Caco-2 (cell line): ENCODE data around the gene FOXP4. TPM values are rescaled to one million over a fixed set of nuclear protein-coding genes. Genes with fewer than 3 reads are reported as not detected.

Source experiments
- BruUV-seq: library from RNA; stranded (reverse); fragments of 400-500 nt; replicated peaks from 2 replicates; lab custom pipeline; 2021; lab: Mats Ljungman, UMichigan
- CTCF ChIA-PET: fragments of 300-600 bp; sonication (Branson Sonifier 250); formaldehyde crosslinking; loops from one replicate; lab custom pipeline; 2022; ENCODE audit warnings: antibody characterized with exemption; lab: Charles Lee
- POLR2A ChIA-PET: fragments of 300-600 bp; sonication (Branson Sonifier 250); formaldehyde crosslinking; loops from one replicate; lab custom pipeline; 2022; ENCODE audit warnings: antibody characterized with exemption; lab: Charles Lee
- DNase-seq, 2 experiments: peaks; one replicate each; pipeline versions ENCODE4 v3.0.0 to v3.0.0-alpha.2; 2020 to 2022
- H3K27me3 ChIP-seq: replicated peaks from 2 replicates; pipeline ENCODE4 v1.6.0; 2011; ENCODE audit warnings: low read length; ENCODE audit not compliant: control insufficient read depth, insufficient read depth
- H3K36me3 ChIP-seq: 2 replicates; pipeline ENCODE4 v1.5.1; 2011; ENCODE audit warnings: low read length; ENCODE audit not compliant: control insufficient read depth, insufficient read depth
- H3K4me1 ChIP-seq: fragments of 250-450 bp; sonication (Bioruptor Pico); 2 replicates; pipeline ENCODE4 v1.5.1; 2020; ENCODE audit warnings: mild to moderate bottlenecking
- H3K4me3 ChIP-seq: 2 replicates; pipeline ENCODE4 v1.5.1; 2011; ENCODE audit warnings: low read depth, mild to moderate bottlenecking, control low read depth, low read length
- H3K9me3 ChIP-seq: fragments of 250-450 bp; sonication (Bioruptor Pico); 2 replicates; pipeline ENCODE4 v1.5.1; 2020; ENCODE audit warnings: mild to moderate bottlenecking, moderate library complexity
- H3K27ac Mint-ChIP-seq: one replicate; pipeline ENCODE4 v1.8.0; 2022; ENCODE audit warnings: mixed read lengths; ENCODE audit not compliant: unreplicated experiment
- H3K27me3 Mint-ChIP-seq: one replicate; pipeline ENCODE4 v1.8.0; 2022; ENCODE audit warnings: mixed read lengths; ENCODE audit not compliant: insufficient read depth, unreplicated experiment
- H3K36me3 Mint-ChIP-seq: one replicate; pipeline ENCODE4 v1.8.0; 2022; ENCODE audit warnings: mild to moderate bottlenecking, mixed read lengths; ENCODE audit not compliant: insufficient read depth, unreplicated experiment
- H3K4me1 Mint-ChIP-seq: one replicate; pipeline ENCODE4 v1.8.0; 2022; ENCODE audit warnings: low read depth, mixed read lengths; ENCODE audit not compliant: unreplicated experiment
- H3K4me3 Mint-ChIP-seq: one replicate; pipeline ENCODE4 v1.8.0; 2022; ENCODE audit warnings: mild to moderate bottlenecking, moderate library complexity, mixed read lengths; ENCODE audit not compliant: unreplicated experiment
- H3K9me3 Mint-ChIP-seq: one replicate; pipeline ENCODE4 v1.8.0; 2022; ENCODE audit warnings: mixed read lengths; ENCODE audit not compliant: unreplicated experiment
- CTCF ChIP-seq, 2 experiments: fragments of 200-600 bp in 1 of 2; IDR thresholded peaks; 1 replicate in 1 of 2; 2 replicates in 1 of 2; pipeline versions ENCODE4 v1.5.1 to v1.8.0; 2011 to 2022; ENCODE audit warnings: antibody characterized with exemption in 1 of 2, control low read depth in 1 of 2, inconsistent platforms in 1 of 2, low read depth in 1 of 2, low read length in 1 of 2, mild to moderate bottlenecking in 1 of 2, moderate library complexity in 1 of 2; ENCODE audit not compliant: insufficient read depth in 1 of 2, severe bottlenecking in 1 of 2, unreplicated experiment in 1 of 2
- intact Hi-C: fragments of 100-400 bp; cut with micrococcal nuclease; formaldehyde crosslinking; loops from one replicate; pipeline ENCODE4 v1.10.0; 2022; ENCODE audit not compliant: unreplicated experiment
- total RNA-seq: library from RNA; stranded (reverse); gene quantifications from 2 replicates; pipeline ENCODE4 v1.2.3, GENCODE V29; 2022

FOXP4 gene
- total RNA-seq, 1 experiment from 2014 or later: 117 TPM

- Mint-ChIP-seq H3K27ac (peak overlapping the region; percentile 45), H3K4me3 (no peak overlapping the region), H3K9me3 (no peaks in the 10 kb centered on the region), H3K27me3 (no peaks in the 10 kb centered on the region), H3K4me1 (peaks cover 17% of the 10 kb centered on the region), H3K36me3 (peaks cover 90% of the 10 kb centered on the region)
- Histone ChIP-seq H3K4me3 (no peak overlapping the region), H3K27me3 (no peaks in the 10 kb centered on the region), H3K36me3 (peaks cover 18% of the 10 kb centered on the region), H3K9me3 (no peaks in the 10 kb centered on the region), H3K4me1 (peaks cover 18% of the 10 kb centered on the region; the same call in 1 of the 2 replicates)
- ChIA-PET CTCF (no interaction called here), POLR2A (no interaction called here)
- no TSS peak for BruUV-seq
- TF ChIP-seq CTCF (IDR thresholded peaks at IDR 0.05; ENCODE audit: insufficient read depth in 1 of 2, low read depth in 1 of 2, low read length in 1 of 2, severe bottlenecking in 1 of 2, unreplicated experiment in 1 of 2): no peak
- intact Hi-C loops: no loop called here
- DNase-seq: no peak
These were observed 24.1 kb downstream of the FOXP4 start for GRCh38 chr6:41570259-41570615.

GRCh38 chr6:41571021-41571780, 25.0 kb downstream of the FOXP4 start:
- Mint-ChIP-seq H3K27ac (peak overlapping the region; percentile 56), H3K4me1 (peaks cover 18% of the 10 kb centered on the region), H3K9me3 (no peaks in the 10 kb centered on the region), H3K36me3 (peaks cover 83% of the 10 kb centered on the region), H3K27me3 (no peaks in the 10 kb centered on the region), H3K4me3 (no peak overlapping the region)
- TF ChIP-seq CTCF (IDR thresholded peaks at IDR 0.05; ENCODE audit: insufficient read depth in 1 of 2, low read depth in 1 of 2, low read length in 1 of 2, severe bottlenecking in 1 of 2, unreplicated experiment in 1 of 2): no peak
- Histone ChIP-seq H3K4me3 (no peak overlapping the region), H3K36me3 (peaks cover 14% of the 10 kb centered on the region), H3K27me3 (no peaks in the 10 kb centered on the region), H3K4me1 (peaks cover 19% of the 10 kb centered on the region), H3K9me3 (no peaks in the 10 kb centered on the region)
- BruUV-seq: no TSS peak
- ChIA-PET POLR2A (no interaction called here), CTCF (no interaction called here)
- intact Hi-C loops: no loop called here
- no peak for DNase-seq

DNA sequence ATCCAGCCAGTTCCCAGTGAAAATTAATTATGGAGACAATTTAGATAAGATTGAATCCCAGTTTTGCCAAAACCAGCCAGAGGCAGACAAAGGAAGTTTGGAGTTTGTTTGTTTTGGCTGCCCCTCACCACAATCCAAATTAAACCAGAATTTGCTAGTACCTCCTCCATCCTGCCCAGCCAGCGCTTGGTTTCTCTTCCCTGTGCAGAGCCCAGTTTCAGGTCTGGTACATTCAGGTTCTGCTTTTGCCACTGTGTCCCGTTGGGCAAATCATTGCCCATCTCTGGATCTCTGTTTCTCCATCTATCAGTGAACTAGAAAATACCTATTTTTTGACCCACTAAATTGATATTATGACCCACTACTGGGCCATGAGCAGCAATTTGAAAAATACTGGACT, 26.4 kb downstream of the FOXP4 start:
- ChIA-PET CTCF (interaction anchor here (0.6 kb wide), 1 partner anchor 11 kb away, joined by 3 read pairs; no protein-coding TSS in a partner anchor), POLR2A (no interaction called here)
- Mint-ChIP-seq H3K9me3 (no peaks in the 10 kb centered on the region), H3K4me1 (peaks cover 23% of the 10 kb centered on the region), H3K4me3 (no peak overlapping the region), H3K36me3 (peaks cover 80% of the 10 kb centered on the region), H3K27me3 (no peaks in the 10 kb centered on the region), H3K27ac (no peak overlapping the region)
- Histone ChIP-seq H3K4me1 (peaks cover 33% of the 10 kb centered on the region), H3K27me3 (no peaks in the 10 kb centered on the region), H3K9me3 (no peaks in the 10 kb centered on the region), H3K4me3 (no peak overlapping the region), H3K36me3 (peaks cover 10% of the 10 kb centered on the region)
- DNase-seq: no peak
- no peak for TF ChIP-seq CTCF (IDR thresholded peaks at IDR 0.05; ENCODE audit: insufficient read depth in 1 of 2, low read depth in 1 of 2, low read length in 1 of 2, severe bottlenecking in 1 of 2, unreplicated experiment in 1 of 2)
- intact Hi-C loops: no loop called here
- no TSS peak for BruUV-seq
